ENCODE data around the gene DENND2A. TPM values are rescaled to one million over a fixed set of nuclear protein-coding genes. Genes with fewer than 3 reads are reported as not detected.
"Not testable (repeated sequence)": the region's sequence is repeated elsewhere in the genome, so short reads cannot be mapped to it uniquely, and the experiment has no call there.

The DENND2A gene
- total RNA-seq, 2 experiments from 2014 or later, result not detected

DNA sequence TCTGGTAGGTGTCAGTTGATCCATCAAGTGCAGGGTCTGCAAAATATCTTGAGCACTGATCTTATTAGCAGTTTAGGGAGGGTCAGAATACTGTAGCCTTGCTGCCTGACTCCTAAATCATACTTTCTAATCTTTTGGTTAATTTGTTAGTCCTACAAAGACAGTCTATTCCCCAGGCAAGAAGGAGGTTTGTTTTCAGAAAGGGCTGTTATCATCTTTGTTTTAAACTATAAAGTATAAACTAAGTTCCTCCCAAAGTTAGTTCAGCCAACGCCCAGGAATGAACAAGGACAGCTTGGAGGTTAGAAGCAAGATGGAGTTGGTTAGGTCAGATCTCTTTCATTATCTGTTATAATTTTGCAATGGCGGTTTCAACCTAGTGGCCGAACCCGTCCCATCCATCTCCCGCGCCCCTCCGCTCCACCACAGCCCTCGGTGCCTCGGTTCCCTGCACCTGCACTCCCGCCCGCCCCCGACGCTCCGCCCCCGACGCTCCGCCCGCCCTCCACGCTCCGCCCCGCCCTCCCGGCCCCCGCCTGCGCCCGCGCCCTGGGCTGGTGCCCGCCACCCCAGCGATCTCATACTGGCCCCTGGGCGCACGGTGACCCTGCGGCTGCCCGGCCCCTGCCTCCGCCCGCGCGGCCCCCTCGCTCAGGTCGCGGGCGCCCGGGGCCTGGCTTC, 31.9 kb upstream of the DENND2A start, which contains the start of gene ADCK2:
Gene ADCK2, plus strand, starts transcription at position 564 of the 681 bp plus-strand sequence. CDS start 386 bp downstream, outside the sequence.
- Mint-ChIP-seq H3K27ac (peak within 1 kb of the TSS; percentile 87), H3K9me3 (ENCODE audit: low read depth) (no peaks in the 10 kb centered on the region), H3K4me1 (peaks cover 35% of the 10 kb centered on the region), H3K27me3 (no peaks in the 10 kb centered on the region), H3K36me3 (ENCODE audit: low read depth) (peaks cover 15% of the 10 kb centered on the region), H3K4me3 (peak within 1 kb of the TSS; percentile 85)
- ChIA-PET CTCF (no interaction called here), POLR2A (interaction anchor here (0.5 kb wide), 1 partner anchor 145 kb away, joined by 10 read pairs; no protein-coding TSS in a partner anchor)
- intact Hi-C loops (cut with DNase I, micrococcal nuclease), result loop anchor here (1.0 to 10.0 kb wide), 6 partner anchors 24 to 1308 kb away; partner anchors contain the start of genes NDUFB2 (in 2 of the 2), BRAF (in 1 of the 2), KDM7A (in 1 of the 2) and MKRN1 (in 1 of the 2)
- ATAC-seq (peak; percentile 81), DNase-seq (peak; percentile 81)

DNA sequence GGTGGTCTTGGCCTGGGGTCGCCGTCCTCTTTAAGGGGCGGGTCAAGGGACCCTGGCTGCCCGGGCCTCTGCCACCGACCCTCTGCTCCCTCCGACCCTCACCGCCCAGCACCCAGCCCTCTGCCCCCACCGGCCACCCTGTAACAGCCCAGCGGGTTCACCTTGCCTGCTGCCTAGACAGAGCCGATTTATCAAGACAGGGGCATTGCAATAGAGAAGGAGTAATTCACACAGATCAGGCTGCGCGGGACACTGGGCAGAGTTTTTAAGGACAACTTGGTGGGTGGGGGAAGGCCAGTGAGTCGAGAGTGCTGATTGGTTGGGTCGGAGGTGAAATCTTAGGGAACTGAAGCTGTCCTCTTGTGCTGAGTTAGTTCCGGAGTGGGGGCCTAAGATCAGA, 31.4 kb upstream of the DENND2A start:
- POLR2A ChIA-PET, result no interaction called here
- intact Hi-C loops (cut with DNase I, micrococcal nuclease), result loop anchor here in 1 of 2 experiments (1.0 to 10.0 kb wide), 3 partner anchors 340 to 1307 kb away; partner anchors contain the start of gene KDM7A

GRCh38 chr7:140670343-140670935, 29.8 kb upstream of the DENND2A start:
- no peak overlapping the region for H3K4me3 Mint-ChIP-seq
- intact Hi-C loops (cut with DNase I, micrococcal nuclease), result loop anchor here in 1 of 2 experiments (10.0 kb wide), 2 partner anchors 496 to 1306 kb away; partner anchors contain the start of gene KDM7A
- ATAC-seq, result no peak
- ChIA-PET POLR2A (no interaction called here), CTCF (no interaction called here)
- H3K4me1 Mint-ChIP-seq, result peaks cover 26% of the 10 kb centered on the region
- no peak for DNase-seq
- H3K27ac Mint-ChIP-seq, result no peak overlapping the region
- no peaks in the 10 kb centered on the region for H3K27me3 Mint-ChIP-seq
- H3K36me3 Mint-ChIP-seq (ENCODE audit: low read depth), result peaks cover 4% of the 10 kb centered on the region
- H3K9me3 Mint-ChIP-seq (ENCODE audit: low read depth), result no peaks in the 10 kb centered on the region

More for the DNA sequence above, 31.4 kb upstream of the DENND2A start:
- CTCF ChIA-PET, result no interaction called here
- no peaks in the 10 kb centered on the region for H3K9me3 Mint-ChIP-seq (ENCODE audit: low read depth)
- peak overlapping the region; percentile 64 for H3K4me3 Mint-ChIP-seq
- H3K4me1 Mint-ChIP-seq, result peaks cover 35% of the 10 kb centered on the region
- no peak for DNase-seq
- H3K27me3 Mint-ChIP-seq, result no peaks in the 10 kb centered on the region
- no peak for ATAC-seq
- peak overlapping the region; percentile 38 for H3K27ac Mint-ChIP-seq
- peaks cover 14% of the 10 kb centered on the region for H3K36me3 Mint-ChIP-seq (ENCODE audit: low read depth)

DNA sequence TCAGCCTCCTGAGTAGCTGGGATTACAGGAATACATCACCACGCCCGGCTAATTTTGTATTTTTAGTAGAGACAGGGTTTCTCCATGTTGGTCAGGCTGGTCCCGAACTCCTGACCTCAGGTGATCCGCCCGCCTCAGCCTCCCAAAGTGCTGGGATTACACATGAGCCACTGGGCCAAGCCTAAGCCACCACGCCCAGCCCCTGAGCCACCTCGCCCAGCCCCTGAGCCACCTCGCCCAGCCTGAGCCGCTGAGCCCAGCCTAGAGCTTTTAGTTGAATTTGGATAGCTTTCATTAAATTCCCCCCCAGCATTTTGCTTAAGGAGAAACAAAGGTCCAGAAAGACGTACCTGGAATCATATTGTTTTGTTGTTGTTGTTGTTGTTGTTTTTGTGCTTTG, 29.2 kb upstream of the DENND2A start:
- H3K4me3 Mint-ChIP-seq; POLR2A ChIA-PET; H3K36me3 Mint-ChIP-seq (ENCODE audit: low read depth); H3K27me3 Mint-ChIP-seq; H3K27ac Mint-ChIP-seq; DNase-seq; ATAC-seq; CTCF ChIA-PET; H3K9me3 Mint-ChIP-seq (ENCODE audit: low read depth): not testable (repeated sequence)
- intact Hi-C loops (cut with DNase I, micrococcal nuclease), result loop anchor here in 1 of 2 experiments (10.0 kb wide), 2 partner anchors 495 to 1305 kb away; partner anchors contain the start of gene KDM7A
- peaks cover 20% of the 10 kb centered on the region for H3K4me1 Mint-ChIP-seq

DNA sequence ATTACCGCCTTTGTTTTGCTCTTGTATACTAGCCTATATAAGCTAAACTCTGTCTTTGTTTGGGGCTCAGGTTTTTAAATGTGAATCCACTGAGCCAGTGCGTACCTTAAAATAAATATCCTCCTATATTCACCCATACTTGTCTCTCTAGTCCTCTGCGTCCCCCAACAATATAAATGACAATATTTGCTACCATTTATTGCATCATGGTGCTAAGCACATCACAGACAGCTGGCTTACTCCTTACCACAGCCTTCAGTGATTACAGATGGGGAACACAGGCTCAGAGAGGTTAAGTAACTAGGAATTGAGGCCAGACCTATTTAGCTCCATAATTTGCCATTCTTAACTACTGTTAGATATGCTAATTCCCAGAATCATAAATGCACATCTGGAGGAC, 28.7 kb upstream of the DENND2A start:
- ATAC-seq, result no peak
- Mint-ChIP-seq H3K36me3 (ENCODE audit: low read depth) (no peaks in the 10 kb centered on the region), H3K27ac (no peak overlapping the region), H3K4me1 (peaks cover 15% of the 10 kb centered on the region), H3K9me3 (ENCODE audit: low read depth) (no peaks in the 10 kb centered on the region), H3K4me3 (no peak overlapping the region), H3K27me3 (no peaks in the 10 kb centered on the region)
- intact Hi-C loops (cut with DNase I, micrococcal nuclease), result no loop called here
- ChIA-PET CTCF (interaction anchor here (1.1 to 1.2 kb wide), 2 partner anchors 151 to 342 kb away, joined by 3 to 5 read pairs; no protein-coding TSS in a partner anchor), POLR2A (no interaction called here)
- DNase-seq, result no peak

- no peak overlapping the region for H3K27ac Mint-ChIP-seq
- H3K27me3 Mint-ChIP-seq, result no peaks in the 10 kb centered on the region
- CTCF ChIA-PET, result interaction anchor here (0.6 to 1.2 kb wide), 5 partner anchors 16 to 343 kb away, joined by 3 to 5 read pairs (median 3); no protein-coding TSS in a partner anchor
- no peak for DNase-seq
- peaks cover 8% of the 10 kb centered on the region for H3K4me1 Mint-ChIP-seq
- intact Hi-C loops (cut with DNase I, micrococcal nuclease), result no loop called here
- no peaks in the 10 kb centered on the region for H3K36me3 Mint-ChIP-seq (ENCODE audit: low read depth)
- H3K4me3 Mint-ChIP-seq, result no peak overlapping the region
- POLR2A ChIA-PET, result no interaction called here
- no peaks in the 10 kb centered on the region for H3K9me3 Mint-ChIP-seq (ENCODE audit: low read depth)
- ATAC-seq, result no peak
Observed at GRCh38 chr7:140668641-140669040, 28.0 kb upstream of the DENND2A start.

DNA sequence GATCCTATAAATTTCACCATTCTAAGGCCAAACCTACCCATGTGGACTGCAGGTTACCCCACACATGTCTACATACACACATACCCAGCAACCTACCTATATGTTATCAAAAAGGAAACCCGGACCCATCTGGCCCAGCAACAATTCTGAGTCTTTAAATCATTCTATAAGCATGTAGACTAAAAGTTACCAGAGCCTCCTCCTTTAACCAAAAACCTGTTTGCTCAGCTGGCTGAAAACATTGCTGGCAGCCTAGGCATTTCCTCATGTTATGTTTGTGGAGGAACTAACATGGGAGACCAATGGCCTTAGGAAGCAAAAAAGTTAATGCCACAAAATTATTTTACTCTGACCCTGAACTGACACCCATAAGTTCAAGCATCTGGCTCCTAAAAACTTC, 26.9 kb upstream of the DENND2A start:
- Mint-ChIP-seq H3K9me3 (ENCODE audit: low read depth) (no peaks in the 10 kb centered on the region), H3K27me3 (no peaks in the 10 kb centered on the region), H3K4me3 (no peak overlapping the region), H3K27ac (no peak overlapping the region), H3K36me3 (ENCODE audit: low read depth) (no peaks in the 10 kb centered on the region), H3K4me1 (peaks cover 6% of the 10 kb centered on the region)
- intact Hi-C loops (cut with DNase I, micrococcal nuclease), result no loop called here
- POLR2A ChIA-PET, result no interaction called here
- CTCF ChIA-PET, result interaction anchor here (1.2 kb wide), 1 partner anchor 14 kb away, joined by 3 read pairs; no protein-coding TSS in a partner anchor
- DNase-seq (no peak), ATAC-seq (no peak)

GRCh38 chr7:140662938-140663337, 22.3 kb upstream of the DENND2A start:
- CTCF ChIA-PET; H3K4me1 Mint-ChIP-seq; H3K9me3 Mint-ChIP-seq (ENCODE audit: low read depth); H3K27ac Mint-ChIP-seq; H3K4me3 Mint-ChIP-seq; ATAC-seq; POLR2A ChIA-PET; intact Hi-C loops (cut with DNase I, micrococcal nuclease); H3K27me3 Mint-ChIP-seq; DNase-seq; H3K36me3 Mint-ChIP-seq (ENCODE audit: low read depth): not testable (repeated sequence)

DNA sequence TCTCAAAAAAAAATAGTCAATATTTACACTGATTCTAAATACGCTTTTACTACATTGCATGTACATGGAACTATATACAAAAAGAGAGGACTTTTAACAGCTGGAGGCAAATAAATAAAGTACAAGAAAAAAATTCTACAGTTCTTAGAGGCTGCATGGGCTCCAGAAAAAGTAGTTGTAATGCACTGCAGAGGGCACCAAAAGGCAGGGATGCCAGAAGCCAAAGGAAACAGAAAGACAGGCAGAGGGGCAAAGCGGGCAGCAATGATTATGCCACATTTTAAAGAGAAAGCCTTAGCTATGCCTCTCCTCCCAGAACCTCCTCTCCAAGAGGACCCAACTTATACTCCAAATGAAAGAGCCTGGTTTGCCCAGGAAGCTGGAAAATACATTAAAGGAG, 20.5 kb upstream of the DENND2A start:
- no peak overlapping the region for H3K4me3 Mint-ChIP-seq
- H3K27me3 Mint-ChIP-seq, result peaks cover 3% of the 10 kb centered on the region
- no peaks in the 10 kb centered on the region for H3K36me3 Mint-ChIP-seq (ENCODE audit: low read depth)
- ChIA-PET CTCF (no interaction called here), POLR2A (no interaction called here)
- DNase-seq, result no peak
- H3K27ac Mint-ChIP-seq, result no peak overlapping the region
- ATAC-seq, result no peak
- intact Hi-C loops (cut with DNase I, micrococcal nuclease), result no loop called here
- H3K9me3 Mint-ChIP-seq (ENCODE audit: low read depth), result no peaks in the 10 kb centered on the region
- H3K4me1 Mint-ChIP-seq, result peaks cover 6% of the 10 kb centered on the region

DNA sequence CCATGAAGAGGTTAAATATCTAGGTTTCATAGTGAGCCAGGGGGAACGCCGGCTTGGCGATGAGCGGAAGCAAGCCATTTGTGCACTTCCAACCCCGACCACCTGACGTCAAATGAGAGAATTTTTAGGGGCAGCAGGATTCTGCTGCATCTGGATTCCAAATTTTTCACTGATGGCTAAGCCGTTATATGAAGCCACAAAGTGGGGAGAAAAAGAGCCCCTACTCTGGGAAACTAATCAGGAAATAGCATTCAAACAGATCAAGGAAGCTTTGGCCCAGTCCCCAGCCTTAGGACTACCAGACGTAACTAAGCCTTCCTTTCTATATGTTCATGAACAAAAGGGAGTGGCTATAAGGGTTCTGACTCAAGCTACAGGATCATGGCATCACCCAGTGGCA, 19.2 kb upstream of the DENND2A start:
- H3K9me3 Mint-ChIP-seq (ENCODE audit: low read depth), result no peaks in the 10 kb centered on the region
- no peak overlapping the region for H3K27ac Mint-ChIP-seq
- H3K4me1 Mint-ChIP-seq, result peaks cover 11% of the 10 kb centered on the region
- H3K27me3 Mint-ChIP-seq, result peaks cover 7% of the 10 kb centered on the region
- intact Hi-C loops (cut with DNase I, micrococcal nuclease), result no loop called here
- H3K4me3 Mint-ChIP-seq, result no peak overlapping the region
- no peaks in the 10 kb centered on the region for H3K36me3 Mint-ChIP-seq (ENCODE audit: low read depth)
- DNase-seq, result no peak
- ChIA-PET CTCF (interaction anchor here (0.5 to 0.7 kb wide), 2 partner anchors 139 to 1595 kb away, joined by 3 read pairs; no protein-coding TSS in a partner anchor), POLR2A (no interaction called here)
- ATAC-seq, result no peak

DNA sequence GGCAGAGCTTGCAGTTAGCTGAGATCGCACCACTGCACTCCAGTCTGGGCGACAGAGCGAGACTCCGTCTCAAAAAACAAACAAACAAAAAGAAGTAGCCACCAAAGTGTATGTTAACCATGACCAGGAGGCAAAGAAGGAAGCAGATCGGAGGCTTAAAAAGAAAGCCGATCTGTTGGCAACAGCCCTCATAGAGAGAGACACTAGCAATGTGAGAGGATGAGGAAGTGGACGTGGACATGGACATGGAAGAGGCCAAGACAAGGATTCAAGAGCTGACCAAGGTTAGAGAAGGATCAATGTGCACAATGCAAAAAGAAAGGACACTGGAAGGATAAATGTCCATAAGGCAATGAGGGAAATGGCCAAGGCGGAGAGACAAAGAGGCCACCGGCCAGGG, 17.3 kb upstream of the DENND2A start:
- ATAC-seq (no peak), DNase-seq (no peak)
- ChIA-PET POLR2A (no interaction called here), CTCF (interaction anchor here (1.0 to 1.8 kb wide), 2 partner anchors 16 to 181 kb away, joined by 4 to 6 read pairs; no protein-coding TSS in a partner anchor)
- H3K9me3 Mint-ChIP-seq (ENCODE audit: low read depth), result no peaks in the 10 kb centered on the region
- H3K36me3 Mint-ChIP-seq (ENCODE audit: low read depth), result no peaks in the 10 kb centered on the region
- no peak overlapping the region for H3K27ac Mint-ChIP-seq
- H3K4me1 Mint-ChIP-seq, result peaks cover 14% of the 10 kb centered on the region
- H3K4me3 Mint-ChIP-seq, result no peak overlapping the region
- peaks cover 11% of the 10 kb centered on the region for H3K27me3 Mint-ChIP-seq
- intact Hi-C loops (cut with DNase I, micrococcal nuclease), result no loop called here
